IMR-90 (cell line): ENCODE results near the gene FBN1. TPM values are rescaled to one million over a fixed set of nuclear protein-coding genes. Genes with fewer than 3 reads are reported as not detected.

Source experiments
- ATAC-seq: fragments of 200-7000 bp; cut with Tn5 transposase; 2 replicates; pipeline ENCODE4 v1.9.1; 2020; ENCODE audit warnings: low read depth, mild to moderate bottlenecking, moderate library complexity
- BruUV-seq: library from RNA; stranded (reverse); fragments of 400-500 nt; replicated peaks from 2 replicates; lab custom pipeline; 2021; lab: Mats Ljungman, UMichigan
- CTCF ChIA-PET: fragments of 300-600 bp; formaldehyde crosslinking; extraction: SDS; loops from one replicate; lab custom pipeline; 2021; ENCODE audit warnings: antibody characterized with exemption; lab: Yijun Ruan, JAX
- POLR2A ChIA-PET: fragments of 300-600 bp; sonication (Branson Sonifier 250); formaldehyde crosslinking; loops from one replicate; lab custom pipeline; 2022; ENCODE audit warnings: antibody characterized with exemption; ENCODE audit not compliant: unreplicated experiment; lab: Charles Lee
- DNase-seq: peaks from one replicate; pipeline ENCODE4 v3.0.0; 2013
- H2AFZ ChIP-seq: replicated peaks from 2 replicates; pipeline ENCODE3; 2013; ENCODE audit warnings: low read length, mild to moderate bottlenecking; ENCODE audit not compliant: poor library complexity
- H2AK5ac ChIP-seq: 2 replicates; pipeline ENCODE4 v1.6.1; 2013; ENCODE audit warnings: low read depth, low read length, inconsistent platforms
- H2AK9ac ChIP-seq: replicated peaks from 2 replicates; pipeline ENCODE3; 2013; ENCODE audit warnings: mild to moderate bottlenecking, low read depth, low read length, moderate library complexity; ENCODE audit not compliant: poor library complexity
- H2BK120ac ChIP-seq: 2 replicates; pipeline ENCODE4 v1.6.1; 2013; ENCODE audit warnings: low read depth, low read length, inconsistent platforms
- H2BK15ac ChIP-seq: 3 replicates; pipeline ENCODE4 v1.6.1; 2013; ENCODE audit warnings: low read depth, low read length, inconsistent platforms
- H2BK20ac ChIP-seq: 2 replicates; pipeline ENCODE4 v1.6.1; 2013; ENCODE audit warnings: low read depth, mild to moderate bottlenecking, inconsistent platforms, low read length, moderate library complexity
- H2BK5ac ChIP-seq: 2 replicates; pipeline ENCODE4 v1.6.1; 2013; ENCODE audit warnings: mild to moderate bottlenecking, low read depth, low read length, inconsistent platforms; ENCODE audit not compliant: poor library complexity, severe bottlenecking
- H3K14ac ChIP-seq: replicated peaks from 2 replicates; pipeline ENCODE4 v1.6.1; 2013; ENCODE audit warnings: low read depth, low read length, inconsistent platforms
- H3K18ac ChIP-seq: 2 replicates; pipeline ENCODE4 v1.6.1; 2013; ENCODE audit warnings: low read depth, low read length, control low read depth
- H3K23ac ChIP-seq: 2 replicates; pipeline ENCODE4 v1.6.1; 2013; ENCODE audit warnings: low read depth, low read length, inconsistent platforms
- H3K27ac ChIP-seq: 2 replicates; pipeline ENCODE4 v1.5.1; 2013; ENCODE audit warnings: mild to moderate bottlenecking, control low read depth, low read length; ENCODE audit not compliant: insufficient read depth
- H3K27me3 ChIP-seq: 2 replicates; pipeline ENCODE4 v1.6.1; 2013; ENCODE audit warnings: low read length; ENCODE audit not compliant: control insufficient read depth, insufficient read depth
- H3K36me3 ChIP-seq: 2 replicates; pipeline ENCODE4 v1.6.1; 2013; ENCODE audit warnings: low read length, mixed read lengths; ENCODE audit not compliant: control insufficient read depth, insufficient read depth
- H3K4ac ChIP-seq: 2 replicates; pipeline ENCODE4 v1.6.1; 2013; ENCODE audit warnings: low read depth, low read length, inconsistent platforms
- H3K4me1 ChIP-seq: 2 replicates; pipeline ENCODE4 v1.6.1; 2013; ENCODE audit warnings: low read length, mixed read lengths; ENCODE audit not compliant: control insufficient read depth, insufficient read depth
- H3K4me2 ChIP-seq: 2 replicates; pipeline ENCODE4 v1.6.1; 2013; ENCODE audit warnings: low read depth, mild to moderate bottlenecking, control low read depth, low read length, moderate library complexity
- H3K4me3 ChIP-seq: 2 replicates; pipeline ENCODE4 v1.5.1; 2013; ENCODE audit warnings: low read depth, mild to moderate bottlenecking, control low read depth, low read length, moderate library complexity; ENCODE audit not compliant: insufficient read depth
- H3K56ac ChIP-seq: 2 replicates; pipeline ENCODE4 v1.6.1; 2013; ENCODE audit warnings: low read length, inconsistent platforms; ENCODE audit not compliant: insufficient read depth; ENCODE audit errors: extremely low read depth
- H3K79me1 ChIP-seq, 2 experiments: 2 replicates each; pipeline ENCODE4 v1.6.1; 2013; ENCODE audit warnings: low read length in 2 of 2, inconsistent platforms in 1 of 2, low read depth in 1 of 2
- H3K9ac ChIP-seq: 2 replicates; pipeline ENCODE4 v1.6.1; 2013; ENCODE audit warnings: low read depth, low read length, control low read depth
- H3K9me1 ChIP-seq: 2 replicates; pipeline ENCODE4 v1.6.1; 2013; ENCODE audit warnings: low read length, inconsistent platforms; ENCODE audit not compliant: insufficient read depth
- H3K9me3 ChIP-seq: 2 replicates; pipeline ENCODE4 v1.6.1; 2013; ENCODE audit warnings: low read length; ENCODE audit not compliant: control insufficient read depth, insufficient read depth
- H4K20me1 ChIP-seq: 2 replicates; pipeline ENCODE4 v1.6.1; 2013; ENCODE audit warnings: low read length, inconsistent platforms; ENCODE audit not compliant: insufficient read depth
- H4K5ac ChIP-seq: 2 replicates; pipeline ENCODE4 v1.6.1; 2013; ENCODE audit warnings: mild to moderate bottlenecking, low read depth, low read length, control low read depth
- H4K8ac ChIP-seq, 2 experiments: 2 replicates each; pipeline ENCODE4 v1.6.1; 2013; ENCODE audit warnings: low read depth in 2 of 2, low read length in 2 of 2, control low read depth in 1 of 2, inconsistent platforms in 1 of 2
- H4K91ac ChIP-seq: 2 replicates; pipeline ENCODE4 v1.6.1; 2013; ENCODE audit warnings: low read depth, low read length, inconsistent platforms; ENCODE audit not compliant: insufficient read depth
- BHLHE40 ChIP-seq: fragments of 150-350 bp; IDR thresholded peaks from 2 replicates; pipeline ENCODE4 v1.6.1; 2016; ENCODE audit warnings: mild to moderate bottlenecking, low read depth, low read length
- CEBPB ChIP-seq: IDR thresholded peaks from 2 replicates; pipeline ENCODE4 v1.6.1; 2012; ENCODE audit warnings: low read depth, low read length, improper control_type of control experiment
- FOS ChIP-seq: fragments of 150-350 bp; IDR thresholded peaks from 2 replicates; pipeline ENCODE4 v1.6.1; 2016; ENCODE audit warnings: low read depth, low read length
- RFX5 ChIP-seq: IDR thresholded peaks from 2 replicates; pipeline ENCODE4 v1.8.0; 2012; ENCODE audit warnings: low read depth, mild to moderate bottlenecking, low read length, moderate library complexity
- SMC3 ChIP-seq: fragments of 150-350 bp; IDR thresholded peaks from 2 replicates; pipeline ENCODE4 v1.6.1; 2016; ENCODE audit warnings: low read depth, mild to moderate bottlenecking, antibody characterized with exemption, low read length, moderate library complexity
- WGBS, 2 experiments: methylation state at CpG; one replicate each; pipeline versions ENCODE4 v1.1.5 to v1.1.7; 2013; ENCODE audit warnings: missing lambda C conversion rate in 2 of 2; ENCODE audit not compliant: insufficient read length in 1 of 2; ENCODE audit errors: extremely low coverage in 2 of 2; 5-methylcytosine and 5-hydroxymethylcytosine counted together
- dilution Hi-C: fragments of 300-500 bp; cut with HindIII; formaldehyde crosslinking; loops from one replicate; pipeline ENCODE4 v1.14.3; 2018; ENCODE audit warnings: low sequenced_read_pairs; ENCODE audit not compliant: unreplicated experiment
- in situ Hi-C: fragments of 300-500 bp; cut with MboI; formaldehyde crosslinking; loops from 3 replicates; pipeline ENCODE4 v1.14.3; 2019; ENCODE audit warnings: low sequenced_read_pairs, inconsistent platforms, mixed read lengths
- intact Hi-C: fragments of 100-400 bp; cut with micrococcal nuclease; formaldehyde crosslinking; loops from 2 replicates; pipeline ENCODE4 v1.10.0; 2022
- polyA plus RNA-seq, 3 experiments: library from polyadenylated mRNA; depleted of rRNA; stranded (reverse); fragments of >200 nt; gene quantifications; 2 replicates each; pipeline ENCODE4 v1.2.3, GENCODE V29; 2012; ENCODE audit warnings: low replicate concordance in 1 of 3
- total RNA-seq: library from RNA; depleted of rRNA; stranded (reverse); fragments of >200 nt; gene quantifications from 2 replicates; pipeline ENCODE4 v1.2.3, GENCODE V29; 2012

Gene FBN1
- total and polyA plus RNA-seq, 2 of the 4 experiments (the other 2 are of a cell fraction) = 134 to 283 TPM

DNA sequence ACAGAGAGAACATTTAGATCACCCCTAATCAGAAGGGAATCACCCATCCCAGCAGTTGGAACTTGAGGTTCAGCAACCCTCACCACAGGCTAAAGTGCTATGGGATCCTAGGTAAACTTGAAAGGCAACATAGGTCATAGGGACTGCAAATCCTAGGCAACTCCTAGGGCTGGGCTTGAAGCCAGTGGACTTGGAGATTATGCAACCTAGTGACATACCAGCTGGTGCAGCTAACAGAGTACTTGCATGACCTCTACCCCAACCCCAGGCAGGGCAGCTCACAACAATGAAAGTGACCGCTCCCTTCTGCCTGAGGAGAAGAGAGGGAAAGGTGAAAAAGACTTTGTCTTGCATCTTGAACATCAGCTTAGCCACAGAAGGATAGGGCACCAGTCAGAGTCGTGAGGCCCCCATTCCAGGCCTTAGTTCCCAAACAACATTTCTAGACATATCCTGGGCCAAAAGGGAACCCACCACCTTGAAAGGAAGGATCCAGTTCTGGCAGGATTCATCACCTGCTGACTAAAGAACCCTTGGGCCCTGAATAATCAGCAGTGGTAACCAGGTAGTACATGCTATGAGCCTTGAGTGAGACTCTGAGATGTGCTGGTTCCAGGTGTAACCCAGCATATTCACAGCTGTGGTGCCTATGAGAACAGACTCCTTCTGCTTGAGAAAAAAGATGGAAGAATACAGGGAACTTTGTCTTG is 37.6 kb upstream of the FBN1 start:
- peak overlapping the region; percentile 97 for H2AK5ac ChIP-seq
- no peaks in the 10 kb centered on the region for H3K9me3 ChIP-seq
- no peaks in the 10 kb centered on the region for H3K27me3 ChIP-seq
- H3K18ac ChIP-seq = peak overlapping the region; percentile 5; the same call in 1 of the 2 replicates
- H4K20me1 ChIP-seq = no peaks in the 10 kb centered on the region
- no peak overlapping the region for H4K5ac ChIP-seq
- H3K36me3 ChIP-seq = no peaks in the 10 kb centered on the region
- in situ Hi-C loops (no loop called here), intact Hi-C loops (no loop called here), dilution Hi-C loops (no loop called here)
- no peak overlapping the region for H3K9ac ChIP-seq
- ChIA-PET CTCF (no interaction called here), POLR2A (no interaction called here)
- H2BK15ac ChIP-seq = peak overlapping the region; percentile 94
- H3K23ac ChIP-seq = peak overlapping the region; percentile 36; the same call in 1 of the 2 replicates
- peak overlapping the region; percentile 64 for H2BK20ac ChIP-seq
- H4K91ac ChIP-seq = peak overlapping the region; percentile 93
- H3K4me3 ChIP-seq = no peak overlapping the region
- H2AFZ ChIP-seq = no peak overlapping the region
- H3K79me1 ChIP-seq = no peaks in the 10 kb centered on the region; a peak in 1 of 4 replicates
- H3K27ac ChIP-seq = no peak overlapping the region
- DNase-seq (peak; percentile 70), ATAC-seq (peak; percentile 55)
- H2BK5ac ChIP-seq = peak overlapping the region; percentile 43
- H3K9me1 ChIP-seq = peaks cover 20% of the 10 kb centered on the region
- peak overlapping the region; percentile 70 for H3K14ac ChIP-seq
- TF ChIP-seq SMC3 (no peak), BHLHE40 (no peak), FOS (no peak), RFX5 (no peak), CEBPB (peak; percentile 89)
- peak overlapping the region; percentile 82 for H2BK120ac ChIP-seq
- BruUV-seq = no TSS peak
- H3K56ac ChIP-seq = no peak overlapping the region
- peak overlapping the region; percentile 89 for H3K4ac ChIP-seq
- peak overlapping the region; percentile 63 for H2AK9ac ChIP-seq
- H3K4me1 ChIP-seq = peaks cover 7% of the 10 kb centered on the region
- H4K8ac ChIP-seq = peak overlapping the region; percentile 26 to 71; a peak in 3 of 4 replicates
- WGBS, 2 experiments = 100% methylated on average over 1 of the region's 2 CpGs; no CpG with 5 or more reads in 1 of the 2 experiments
- H3K4me2 ChIP-seq = no peak overlapping the region
